ENCODE results near the gene TAF10.

The TAF10 gene

GRCh38 chr11:6629573-6629891 lies 17.5 kb upstream of the TAF10 start:
- no peak for TF ChIP-seq CTCF (IDR thresholded peaks at IDR 0.05; ENCODE audit: low read depth, low read length)
- Histone ChIP-seq H3K27me3 (ENCODE audit: insufficient read depth, low read depth, severe bottlenecking) (no peaks in the 10 kb centered on the region), H3K36me3 (peaks cover 64% of the 10 kb centered on the region), H3K4me3 (ENCODE audit: low read depth, low read length) (no peak overlapping the region), H3K9me3 (ENCODE audit: severe bottlenecking) (no peaks in the 10 kb centered on the region), H3K27ac (no peak overlapping the region)
- DNase-seq = no peak

- no peak overlapping the region for H3K27ac ChIP-seq
- no peaks in the 10 kb centered on the region for H3K27me3 ChIP-seq (ENCODE audit: insufficient read depth, low read depth, severe bottlenecking)
- DNase-seq = no peak
- H3K9me3 ChIP-seq (ENCODE audit: severe bottlenecking) = no peaks in the 10 kb centered on the region
- no peak for TF ChIP-seq CTCF (IDR thresholded peaks at IDR 0.05; ENCODE audit: low read depth, low read length)
- H3K36me3 ChIP-seq = peaks cover 62% of the 10 kb centered on the region
- H3K4me3 ChIP-seq (ENCODE audit: low read depth, low read length) = no peak overlapping the region
Observed at GRCh38 chr11:6628526-6628925, 16.5 kb upstream of the TAF10 start.

GRCh38 chr11:6627762-6628241 lies 15.8 kb upstream of the TAF10 start:
- TF ChIP-seq CTCF (IDR thresholded peaks at IDR 0.05; ENCODE audit: low read depth, low read length) = no peak
- H3K27ac ChIP-seq = no peak overlapping the region

GRCh38 chr11:6626971-6627761 lies 15.2 kb upstream of the TAF10 start:
- H3K27me3 ChIP-seq (ENCODE audit: insufficient read depth, low read depth, severe bottlenecking) = no peaks in the 10 kb centered on the region

More at GRCh38 chr11:6627762-6628241, 15.8 kb upstream of the TAF10 start:
- H3K4me3 ChIP-seq (ENCODE audit: low read depth, low read length) = no peak overlapping the region
- no peak for DNase-seq
- peaks cover 62% of the 10 kb centered on the region for H3K36me3 ChIP-seq
- H3K27me3 ChIP-seq (ENCODE audit: insufficient read depth, low read depth, severe bottlenecking) = no peaks in the 10 kb centered on the region
- no peaks in the 10 kb centered on the region for H3K9me3 ChIP-seq (ENCODE audit: severe bottlenecking)

GRCh38 chr11:6625832-6626420 lies 13.9 kb upstream of the TAF10 start:
- no peaks in the 10 kb centered on the region for H3K9me3 ChIP-seq (ENCODE audit: severe bottlenecking)

More at GRCh38 chr11:6626971-6627761, 15.2 kb upstream of the TAF10 start:
- DNase-seq = no peak
- TF ChIP-seq CTCF (IDR thresholded peaks at IDR 0.05; ENCODE audit: low read depth, low read length) = no peak
- no peak overlapping the region for H3K27ac ChIP-seq
- H3K4me3 ChIP-seq (ENCODE audit: low read depth, low read length) = no peak overlapping the region
- H3K9me3 ChIP-seq (ENCODE audit: severe bottlenecking) = no peaks in the 10 kb centered on the region
- peaks cover 55% of the 10 kb centered on the region for H3K36me3 ChIP-seq

More at GRCh38 chr11:6625832-6626420, 13.9 kb upstream of the TAF10 start:
- Histone ChIP-seq H3K36me3 (peaks cover 43% of the 10 kb centered on the region), H3K27me3 (ENCODE audit: insufficient read depth, low read depth, severe bottlenecking) (no peaks in the 10 kb centered on the region), H3K27ac (no peak overlapping the region), H3K4me3 (ENCODE audit: low read depth, low read length) (no peak overlapping the region)
- DNase-seq = no peak
- TF ChIP-seq CTCF (IDR thresholded peaks at IDR 0.05; ENCODE audit: low read depth, low read length) = no peak

Data from WERI-Rb-1 (cell line).